MM.1S (cell line): ENCODE measurements around the gene OR2AE1.

Source experiments
- EZH2 ChIP-seq: fragments of 300-600 bp; sonication (generic); optimal IDR thresholded peaks from 2 replicates; pipeline ENCODE3; 2017; ENCODE audit warnings: low read depth, mild to moderate bottlenecking, antibody characterized with exemption, low read length, mixed read lengths
- EZH2phosphoT487 ChIP-seq: fragments of 300-600 bp; sonication (generic); IDR thresholded peaks from 2 replicates; pipeline ENCODE4 v1.6.1; 2018; ENCODE audit warnings: antibody characterized with exemption, low read length
- TF ChIP-seq, protein P1 (sequence below): fragments of 300-600 bp; sonication (generic); IDR thresholded peaks from 2 replicates; pipeline ENCODE4 v1.5.1; 2016; ENCODE audit warnings: antibody characterized with exemption, low read length, mixed read lengths

DNA sequence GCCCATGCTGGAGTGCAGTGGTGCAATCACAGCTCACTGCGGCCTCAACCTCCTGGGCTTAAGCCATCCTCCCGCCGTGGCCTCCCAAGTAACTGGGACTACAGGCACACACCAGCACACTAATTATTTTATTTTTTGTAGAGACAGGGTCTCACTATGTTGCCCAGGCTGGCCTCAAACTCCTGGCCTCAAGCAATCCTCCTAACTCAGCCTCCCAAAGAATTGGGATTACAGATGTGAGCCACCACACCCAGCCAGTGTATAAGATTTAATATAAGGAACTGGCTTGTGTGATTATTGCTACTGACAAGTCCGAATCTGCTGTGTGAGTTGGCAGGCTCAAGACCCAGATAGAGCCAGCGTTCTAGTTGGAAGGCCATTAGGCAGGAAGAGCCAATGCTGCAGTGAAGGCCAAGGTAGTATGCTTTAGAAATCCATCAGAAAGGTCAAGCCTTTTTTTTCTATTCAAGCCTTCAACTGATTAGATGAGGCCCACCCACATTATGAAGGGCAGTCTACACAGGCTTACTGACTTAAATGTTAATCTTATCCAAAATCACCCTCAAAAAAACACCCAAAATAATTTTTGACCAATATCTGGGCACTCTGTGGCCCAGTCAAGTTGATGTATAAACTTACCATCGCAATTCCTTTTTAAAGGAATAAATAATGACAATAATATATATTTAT lies 23.1 kb upstream of the OR2AE1 start:
- TF ChIP-seq, protein P1, sequence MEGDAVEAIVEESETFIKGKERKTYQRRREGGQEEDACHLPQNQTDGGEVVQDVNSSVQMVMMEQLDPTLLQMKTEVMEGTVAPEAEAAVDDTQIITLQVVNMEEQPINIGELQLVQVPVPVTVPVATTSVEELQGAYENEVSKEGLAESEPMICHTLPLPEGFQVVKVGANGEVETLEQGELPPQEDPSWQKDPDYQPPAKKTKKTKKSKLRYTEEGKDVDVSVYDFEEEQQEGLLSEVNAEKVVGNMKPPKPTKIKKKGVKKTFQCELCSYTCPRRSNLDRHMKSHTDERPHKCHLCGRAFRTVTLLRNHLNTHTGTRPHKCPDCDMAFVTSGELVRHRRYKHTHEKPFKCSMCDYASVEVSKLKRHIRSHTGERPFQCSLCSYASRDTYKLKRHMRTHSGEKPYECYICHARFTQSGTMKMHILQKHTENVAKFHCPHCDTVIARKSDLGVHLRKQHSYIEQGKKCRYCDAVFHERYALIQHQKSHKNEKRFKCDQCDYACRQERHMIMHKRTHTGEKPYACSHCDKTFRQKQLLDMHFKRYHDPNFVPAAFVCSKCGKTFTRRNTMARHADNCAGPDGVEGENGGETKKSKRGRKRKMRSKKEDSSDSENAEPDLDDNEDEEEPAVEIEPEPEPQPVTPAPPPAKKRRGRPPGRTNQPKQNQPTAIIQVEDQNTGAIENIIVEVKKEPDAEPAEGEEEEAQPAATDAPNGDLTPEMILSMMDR = no peak
- TF ChIP-seq EZH2 (no peak), EZH2phosphoT487 (no peak)
